A549 (cell line): Measurements from ENCODE around the gene SMCO2.

Experiments used
- CEBPB ChIP-seq, 2 experiments: fragments of >200 bp in 1 of 2; sonication (Bioruptor Twin) in 1 of 2; formaldehyde crosslinking in 1 of 2; IDR thresholded peaks; 2 replicates each; pipeline ENCODE4 v1.6.1; 2012 to 2016
- CHD2 ChIP-seq: fragments of 150-350 bp; IDR thresholded peaks from 2 replicates; pipeline ENCODE4 v1.6.1; 2014; ENCODE audit warnings: low read length; ENCODE audit not compliant: partially characterized antibody
- CTCF ChIP-seq: fragments of >200 bp; sonication (Bioruptor Twin); formaldehyde crosslinking; IDR thresholded peaks from 3 replicates; pipeline ENCODE4 v1.5.1; 2016
- EHMT2 ChIP-seq: fragments of 200-600 bp; sonication (generic); IDR thresholded peaks from 2 replicates; pipeline ENCODE4 v1.6.1; 2016; ENCODE audit warnings: antibody characterized with exemption, low read depth, mild to moderate bottlenecking, moderate library complexity
- ELK1 ChIP-seq: fragments of 150-350 bp; IDR thresholded peaks from 2 replicates; pipeline ENCODE4 v1.6.1; 2014; ENCODE audit warnings: low read depth, mild to moderate bottlenecking, low read length
- HMGXB4 ChIP-seq: fragments of 250-450 bp; sonication (Bioruptor Pico); IDR thresholded peaks from 2 replicates; pipeline ENCODE4 v1.5.0; 2021; ENCODE audit warnings: mild to moderate bottlenecking, moderate library complexity, borderline replicate concordance
- NFE2L2 ChIP-seq: fragments of 150-350 bp; conservative IDR thresholded peaks from 2 replicates; pipeline ENCODE4 v1.6.1; 2014; ENCODE audit warnings: low read length
- PBX3 ChIP-seq: IDR thresholded peaks from 2 replicates; pipeline ENCODE4 v1.6.1; 2012
- POLR2A ChIP-seq: IDR thresholded peaks from 2 replicates; pipeline ENCODE4 v1.6.1; 2012; ENCODE audit warnings: mild to moderate bottlenecking, low read length
- POLR2AphosphoS2 ChIP-seq: conservative IDR thresholded peaks from 2 replicates; pipeline ENCODE4 v1.6.1; 2012; ENCODE audit warnings: low read length, improper control_type of control experiment, inconsistent platforms
- RAD21 ChIP-seq, 2 experiments: fragments of >200 bp in 1 of 2; sonication (Bioruptor Twin) in 1 of 2; formaldehyde crosslinking in 1 of 2; IDR thresholded peaks in 1 of 2; conservative IDR thresholded peaks in 1 of 2; 2 replicates in 1 of 2; 3 replicates in 1 of 2; pipeline ENCODE4 v1.6.1; 2012 to 2018; ENCODE audit warnings: inconsistent platforms in 1 of 2
- RCOR1 ChIP-seq: fragments of 150-350 bp; IDR thresholded peaks from 2 replicates; pipeline ENCODE4 v1.6.1; 2014; ENCODE audit warnings: antibody characterized with exemption, low read length, low read depth
- USF2 ChIP-seq: fragments of 450-650 bp; IDR thresholded peaks from 2 replicates; pipeline ENCODE4 v1.6.1; 2014; ENCODE audit warnings: antibody characterized with exemption
- ZSCAN20 ChIP-seq: fragments of 250-450 bp; sonication (Bioruptor Pico); IDR thresholded peaks from 2 replicates; pipeline ENCODE4 v1.8.0; 2022; ENCODE audit warnings: mild to moderate bottlenecking, moderate library complexity

- TF ChIP-seq CTCF (no peak), POLR2A (no peak), PBX3 (no peak), ZSCAN20 (CRISPR knock-in tag) (no peak), EHMT2 (no peak), CHD2 (no peak), USF2 (no peak), ELK1 (no peak), NFE2L2 (no peak), RCOR1 (no peak), POLR2AphosphoS2 (no peak), RAD21 (conservative IDR thresholded peaks at IDR 0.05 in 1 of 2, IDR thresholded peaks at IDR 0.05 in 1 of 2) (no peak), CEBPB (IDR thresholded peaks at IDR 0.05) (no peak), HMGXB4 (CRISPR knock-in tag) (no peak)
Observed at GRCh38 chr12:27500546-27500945, 54.0 kb downstream of the SMCO2 start.
